Prostate gland (tissue), 2 donors: ENCODE data around the gene INPP5D.

Experiments
- CTCF ChIP-seq, 4 experiments: fragments of 200-600 bp in 2 of 4; fragments of 450-650 bp in 2 of 4; sonication (generic) in 2 of 4; IDR thresholded peaks; 1 replicate in 3 of 4; 2 replicates in 1 of 4; pipeline ENCODE4 v1.5.1; 2016 to 2019; ENCODE audit warnings: antibody characterized with exemption in 4 of 4, mild to moderate bottlenecking in 2 of 4, moderate library complexity in 2 of 4
- POLR2A ChIP-seq: fragments of 450-650 bp; IDR thresholded peaks from one replicate; pipeline ENCODE4 v1.6.1; 2016; ENCODE audit warnings: antibody characterized with exemption, mild to moderate bottlenecking
- POLR2AphosphoS5 ChIP-seq: sonication (generic); formaldehyde crosslinking; IDR thresholded peaks from one replicate; pipeline ENCODE4 v1.6.1; 2017; ENCODE audit warnings: antibody characterized with exemption

DNA sequence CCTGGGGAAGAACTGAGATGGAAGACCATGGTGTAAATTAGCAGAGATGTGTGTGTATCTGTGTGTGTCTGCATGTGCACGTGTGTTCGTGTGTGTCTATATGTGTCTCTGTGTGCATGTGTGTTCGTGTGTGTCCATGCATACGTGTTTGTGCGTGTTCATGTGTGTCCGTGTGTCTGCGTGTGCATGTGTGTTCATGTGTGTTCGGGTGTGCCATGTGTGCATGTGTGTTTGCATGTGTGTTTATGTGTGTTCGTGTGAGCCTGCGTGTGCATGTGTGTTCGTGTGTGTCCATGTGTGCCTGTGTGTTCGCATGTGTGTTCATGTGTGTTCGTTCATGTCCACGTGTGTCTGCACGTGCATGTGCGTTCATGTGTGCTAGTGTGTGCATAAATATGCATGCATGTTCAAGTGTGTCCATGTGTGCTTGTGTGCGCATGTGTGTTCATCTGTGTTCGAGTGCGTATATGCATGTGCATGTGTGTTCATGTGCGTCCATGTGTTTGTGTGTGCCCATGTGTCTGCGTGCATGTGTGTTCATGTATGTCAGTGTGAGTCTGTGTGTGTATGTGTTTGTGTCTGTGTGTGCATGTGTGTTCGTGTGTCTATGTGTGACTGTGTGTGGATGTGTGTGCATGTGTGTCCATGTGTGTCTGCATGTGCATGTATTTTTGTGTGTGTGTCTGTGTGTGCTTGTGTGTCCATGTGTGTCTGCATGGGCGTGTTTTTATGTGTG lies 24.5 kb upstream of the INPP5D start:
- TF ChIP-seq CTCF (IDR thresholded peaks at IDR 0.05), result no peak
- TF ChIP-seq POLR2A, result no peak
- TF ChIP-seq POLR2AphosphoS5, result no peak
